HUDEP-2 (cell line): ENCODE measurements around the gene PRELID3B.

Experiments used
- DNase-seq, 76 experiments: peaks; one replicate each; lab custom pipeline; 2025; ENCODE audit not compliant: unreplicated experiment in 76 of 76; lab: John Stamatoyannopoulos, UW

Gene PRELID3B

GRCh38 chr20:59028812-59029211 lies 13.8 kb downstream of the PRELID3B start:
- DNase-seq, result no peak

GRCh38 chr20:59027741-59028320 lies 14.8 kb downstream of the PRELID3B start:
- no peak for DNase-seq

- DNase-seq, result no peak
Observed at GRCh38 chr20:59026904-59027740, 15.5 kb downstream of the PRELID3B start.

- DNase-seq, result no peak
Observed at GRCh38 chr20:59025511-59025910, 17.1 kb downstream of the PRELID3B start.

GRCh38 chr20:59025086-59025485 lies 17.5 kb downstream of the PRELID3B start:
- no peak for DNase-seq

GRCh38 chr20:59024111-59024530 lies 18.5 kb downstream of the PRELID3B start:
- DNase-seq, result no peak

- DNase-seq, result no peak
Observed at GRCh38 chr20:59023616-59024015, 19.0 kb downstream of the PRELID3B start.

GRCh38 chr20:59022754-59023153 lies 19.8 kb downstream of the PRELID3B start:
- no peak for DNase-seq

- DNase-seq, result peak in 73 of 76 experiments; percentile 17 to 94 (median 73)
Observed at GRCh38 chr20:59020938-59021551, 21.5 kb downstream of the PRELID3B start.

GRCh38 chr20:59019217-59019616 lies 23.4 kb downstream of the PRELID3B start, which contains the start of gene TUBB1:
TSS of gene TUBB1 (plus strand) at chr20:59019429. CDS start at chr20:59019523, 94 bp downstream.
- peak in 32 of 76 experiments; percentile 5 to 67 (median 28) for DNase-seq

GRCh38 chr20:59018817-59019216 lies 23.8 kb downstream of the PRELID3B start:
- DNase-seq, result no peak

GRCh38 chr20:59017493-59018231 lies 24.9 kb downstream of the PRELID3B start:
- DNase-seq, result no peak

- no peak for DNase-seq
Observed at GRCh38 chr20:59016795-59017492, 25.6 kb downstream of the PRELID3B start.

- peak in 9 of 76 experiments; percentile 7 to 60 (median 28) for DNase-seq
Observed at GRCh38 chr20:59015812-59016711, 26.5 kb downstream of the PRELID3B start.

- DNase-seq, result no peak
Observed at GRCh38 chr20:59015411-59015810, 27.2 kb downstream of the PRELID3B start.

GRCh38 chr20:59014680-59015389 lies 27.8 kb downstream of the PRELID3B start:
- no peak for DNase-seq

- DNase-seq, result no peak
Observed at GRCh38 chr20:59013959-59014608, 28.5 kb downstream of the PRELID3B start.
